AG04450 (cell line): ENCODE results near the gene C1QTNF7. TPM values are rescaled to one million over a fixed set of nuclear protein-coding genes. Genes with fewer than 3 reads are reported as not detected.

Experiments used
- CTCF ChIA-PET: fragments of 300-600, 350-600 bp; formaldehyde crosslinking; extraction: SDS; loops from one replicate; lab custom pipeline; 2022; ENCODE audit warnings: antibody characterized with exemption, inconsistent platforms; lab: Charles Lee
- POLR2A ChIA-PET: fragments of 350-600 bp; formaldehyde crosslinking; extraction: SDS; loops from one replicate; lab custom pipeline; 2021; ENCODE audit warnings: antibody characterized with exemption, inconsistent platforms; lab: Yijun Ruan, JAX
- DNase-seq: peaks from one replicate; pipeline ENCODE4 v3.0.0-alpha.2; 2011; ENCODE audit warnings: low read depth, low spot score
- H3K27ac ChIP-seq: one replicate; pipeline ENCODE4 v1.5.1; 2012; ENCODE audit warnings: low read depth, low read length, control low read depth
- H3K27me3 ChIP-seq: one replicate; pipeline ENCODE4 v1.6.0; 2012; ENCODE audit warnings: low read length; ENCODE audit not compliant: control insufficient read depth, insufficient read depth
- H3K4me3 ChIP-seq: 2 replicates; pipeline ENCODE4 v1.5.1; 2011; ENCODE audit warnings: mild to moderate bottlenecking, low read depth, low read length, control low read depth
- H3K9me3 ChIP-seq: 2 replicates; pipeline ENCODE4 v1.5.1; 2012; ENCODE audit warnings: low read length; ENCODE audit not compliant: control insufficient read depth, insufficient read depth
- CTCF ChIP-seq: IDR thresholded peaks from 2 replicates; pipeline ENCODE4 v1.5.1; 2011; ENCODE audit warnings: low read depth, low read length, control low read depth, inconsistent platforms
- polyA plus RNA-seq: library from polyadenylated mRNA; depleted of rRNA; stranded (reverse); fragments of >200 nt; gene quantifications from 2 replicates; pipeline ENCODE4 v1.2.3, GENCODE V29; 2011

The C1QTNF7 gene
- polyA plus RNA-seq, 1 experiment: 2.9 TPM

- CTCF ChIA-PET: interaction anchor here (0.5 to 2.0 kb wide), 2 partner anchors 71 to 169 kb away, joined by 3 to 6 read pairs; no protein-coding TSS in a partner anchor
- no peak overlapping the region for H3K27ac ChIP-seq
- POLR2A ChIA-PET: interaction anchor here (0.8 kb wide), 1 partner anchor 51 kb away, joined by 3 read pairs; no protein-coding TSS in a partner anchor
- H3K4me3 ChIP-seq: no peak overlapping the region
- no peak for DNase-seq
- H3K9me3 ChIP-seq: no peaks in the 10 kb centered on the region
- H3K27me3 ChIP-seq: no peaks in the 10 kb centered on the region
- TF ChIP-seq CTCF: no peak
These were observed 27.6 kb upstream of the C1QTNF7 start for GRCh38 chr4:15400226-15400625.

GRCh38 chr4:15400981-15401671 lies 26.7 kb upstream of the C1QTNF7 start:
- H3K4me3 ChIP-seq: no peak overlapping the region
- ChIA-PET POLR2A (interaction anchor here (0.9 kb wide), 1 partner anchor 50 kb away, joined by 6 read pairs; no protein-coding TSS in a partner anchor), CTCF (interaction anchor here (0.5 to 1.4 kb wide), 3 partner anchors 56 to 169 kb away, joined by 3 to 7 read pairs (median 3); no protein-coding TSS in a partner anchor)
- H3K27me3 ChIP-seq: no peaks in the 10 kb centered on the region
- peak overlapping the region; percentile 25 for H3K27ac ChIP-seq
- no peaks in the 10 kb centered on the region for H3K9me3 ChIP-seq
- no peak for TF ChIP-seq CTCF
- DNase-seq: peak; percentile 32

GRCh38 chr4:15402146-15402545 lies 25.7 kb upstream of the C1QTNF7 start:
- Histone ChIP-seq H3K27ac (peak overlapping the region; percentile 59), H3K9me3 (no peaks in the 10 kb centered on the region), H3K27me3 (no peaks in the 10 kb centered on the region), H3K4me3 (no peak overlapping the region)
- CTCF ChIA-PET: interaction anchor here (1.0 to 1.4 kb wide), 3 partner anchors 55 to 170 kb away, joined by 3 to 7 read pairs (median 3); no protein-coding TSS in a partner anchor
- POLR2A ChIA-PET: interaction anchor here (1.0 kb wide), 2 partner anchors 19 to 74 kb away, joined by 3 to 4 read pairs; no protein-coding TSS in a partner anchor
- peak; percentile 55 for DNase-seq
- no peak for TF ChIP-seq CTCF

GRCh38 chr4:15402974-15403373 lies 24.9 kb upstream of the C1QTNF7 start:
- no peak overlapping the region for H3K27ac ChIP-seq
- H3K9me3 ChIP-seq: no peaks in the 10 kb centered on the region
- no peak overlapping the region for H3K4me3 ChIP-seq
- CTCF ChIA-PET: no interaction called here
- DNase-seq: no peak
- POLR2A ChIA-PET: no interaction called here
- no peaks in the 10 kb centered on the region for H3K27me3 ChIP-seq
- TF ChIP-seq CTCF: no peak

- Histone ChIP-seq H3K4me3 (no peak overlapping the region), H3K9me3 (no peaks in the 10 kb centered on the region), H3K27me3 (no peaks in the 10 kb centered on the region), H3K27ac (no peak overlapping the region)
- ChIA-PET CTCF (no interaction called here), POLR2A (no interaction called here)
- no peak for TF ChIP-seq CTCF
- DNase-seq: no peak
These were observed 22.8 kb upstream of the C1QTNF7 start for GRCh38 chr4:15405018-15405417.
